A549 (cell line): ENCODE results near the gene LGALS7.

ENCODE experiments used
- JUN ChIP-seq, 2 experiments: fragments of >200 bp; sonication (Bioruptor Twin); formaldehyde crosslinking; IDR thresholded peaks; 2 replicates in 1 of 2; 3 replicates in 1 of 2; pipeline ENCODE4 v1.6.1; 2016 to 2017
- POLR2A ChIP-seq: IDR thresholded peaks from 2 replicates; pipeline ENCODE4 v1.6.1; 2012; ENCODE audit warnings: mild to moderate bottlenecking, low read length
- RAD21 ChIP-seq, 2 experiments: fragments of >200 bp in 1 of 2; sonication (Bioruptor Twin) in 1 of 2; formaldehyde crosslinking in 1 of 2; IDR thresholded peaks in 1 of 2; conservative IDR thresholded peaks in 1 of 2; 2 replicates in 1 of 2; 3 replicates in 1 of 2; pipeline ENCODE4 v1.6.1; 2012 to 2018; ENCODE audit warnings: inconsistent platforms in 1 of 2
- RFX5 ChIP-seq: fragments of 450-650 bp; IDR thresholded peaks from 2 replicates; pipeline ENCODE4 v1.7.1; 2014; ENCODE audit warnings: antibody characterized with exemption, mild to moderate bottlenecking, moderate library complexity
- TFCP2L1 ChIP-seq: fragments of 250-450 bp; sonication (Bioruptor Pico); IDR thresholded peaks from 2 replicates; pipeline ENCODE4 v1.5.0; 2021; ENCODE audit warnings: mild to moderate bottlenecking
- TP53 ChIP-seq: fragments of 250-450 bp; sonication (Bioruptor Pico); IDR thresholded peaks from 2 replicates; pipeline ENCODE4 v1.5.0; 2021; ENCODE audit warnings: mild to moderate bottlenecking, moderate library complexity
- TF ChIP-seq, protein P1 (sequence below): fragments of >200 bp; sonication (Bioruptor Twin); formaldehyde crosslinking; IDR thresholded peaks from 2 replicates; pipeline ENCODE4 v1.6.1; 2016
- TF ChIP-seq, protein P2 (sequence below): fragments of >200 bp; sonication (Bioruptor Twin); formaldehyde crosslinking; IDR thresholded peaks from 3 replicates; pipeline ENCODE4 v1.5.1; 2016
- TF ChIP-seq, protein P3 (sequence below): fragments of 200-600 bp; sonication (generic); IDR thresholded peaks from 2 replicates; pipeline ENCODE4 v1.6.1; 2016; ENCODE audit warnings: antibody characterized with exemption, mild to moderate bottlenecking, moderate library complexity

DNA sequence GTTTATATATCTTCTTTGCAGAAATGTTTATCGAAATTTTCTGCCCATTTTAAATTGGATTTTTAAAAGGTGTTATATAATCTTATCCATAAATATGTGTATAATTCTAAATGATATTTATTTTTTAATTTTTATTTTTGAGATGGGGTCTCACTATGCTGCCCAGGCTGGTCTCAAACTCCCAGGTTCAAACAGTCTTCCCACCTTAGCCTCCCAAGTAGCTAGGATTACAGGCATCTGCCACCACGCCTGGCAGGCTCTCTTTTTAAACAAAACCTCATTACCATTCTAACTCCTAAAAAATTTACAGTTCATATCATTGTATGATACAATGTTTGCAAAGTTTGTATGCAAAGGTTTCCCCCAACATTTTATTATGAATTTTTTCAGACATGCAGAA, 22.8 kb upstream of the LGALS7 start:
- TF ChIP-seq TP53 (CRISPR knock-in tag) (no peak), RAD21 (conservative IDR thresholded peaks at IDR 0.05 in 1 of 2, IDR thresholded peaks at IDR 0.05 in 1 of 2) (no peak), JUN (IDR thresholded peaks at IDR 0.05) (no peak), TFCP2L1 (CRISPR knock-in tag) (no peak), POLR2A (no peak), RFX5 (no peak)
- TF ChIP-seq, protein P1, sequence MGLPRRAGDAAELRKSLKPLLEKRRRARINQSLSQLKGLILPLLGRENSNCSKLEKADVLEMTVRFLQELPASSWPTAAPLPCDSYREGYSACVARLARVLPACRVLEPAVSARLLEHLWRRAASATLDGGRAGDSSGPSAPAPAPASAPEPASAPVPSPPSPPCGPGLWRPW, result no peak
- TF ChIP-seq, protein P2, sequence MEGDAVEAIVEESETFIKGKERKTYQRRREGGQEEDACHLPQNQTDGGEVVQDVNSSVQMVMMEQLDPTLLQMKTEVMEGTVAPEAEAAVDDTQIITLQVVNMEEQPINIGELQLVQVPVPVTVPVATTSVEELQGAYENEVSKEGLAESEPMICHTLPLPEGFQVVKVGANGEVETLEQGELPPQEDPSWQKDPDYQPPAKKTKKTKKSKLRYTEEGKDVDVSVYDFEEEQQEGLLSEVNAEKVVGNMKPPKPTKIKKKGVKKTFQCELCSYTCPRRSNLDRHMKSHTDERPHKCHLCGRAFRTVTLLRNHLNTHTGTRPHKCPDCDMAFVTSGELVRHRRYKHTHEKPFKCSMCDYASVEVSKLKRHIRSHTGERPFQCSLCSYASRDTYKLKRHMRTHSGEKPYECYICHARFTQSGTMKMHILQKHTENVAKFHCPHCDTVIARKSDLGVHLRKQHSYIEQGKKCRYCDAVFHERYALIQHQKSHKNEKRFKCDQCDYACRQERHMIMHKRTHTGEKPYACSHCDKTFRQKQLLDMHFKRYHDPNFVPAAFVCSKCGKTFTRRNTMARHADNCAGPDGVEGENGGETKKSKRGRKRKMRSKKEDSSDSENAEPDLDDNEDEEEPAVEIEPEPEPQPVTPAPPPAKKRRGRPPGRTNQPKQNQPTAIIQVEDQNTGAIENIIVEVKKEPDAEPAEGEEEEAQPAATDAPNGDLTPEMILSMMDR, result no peak
- TF ChIP-seq, protein P3, sequence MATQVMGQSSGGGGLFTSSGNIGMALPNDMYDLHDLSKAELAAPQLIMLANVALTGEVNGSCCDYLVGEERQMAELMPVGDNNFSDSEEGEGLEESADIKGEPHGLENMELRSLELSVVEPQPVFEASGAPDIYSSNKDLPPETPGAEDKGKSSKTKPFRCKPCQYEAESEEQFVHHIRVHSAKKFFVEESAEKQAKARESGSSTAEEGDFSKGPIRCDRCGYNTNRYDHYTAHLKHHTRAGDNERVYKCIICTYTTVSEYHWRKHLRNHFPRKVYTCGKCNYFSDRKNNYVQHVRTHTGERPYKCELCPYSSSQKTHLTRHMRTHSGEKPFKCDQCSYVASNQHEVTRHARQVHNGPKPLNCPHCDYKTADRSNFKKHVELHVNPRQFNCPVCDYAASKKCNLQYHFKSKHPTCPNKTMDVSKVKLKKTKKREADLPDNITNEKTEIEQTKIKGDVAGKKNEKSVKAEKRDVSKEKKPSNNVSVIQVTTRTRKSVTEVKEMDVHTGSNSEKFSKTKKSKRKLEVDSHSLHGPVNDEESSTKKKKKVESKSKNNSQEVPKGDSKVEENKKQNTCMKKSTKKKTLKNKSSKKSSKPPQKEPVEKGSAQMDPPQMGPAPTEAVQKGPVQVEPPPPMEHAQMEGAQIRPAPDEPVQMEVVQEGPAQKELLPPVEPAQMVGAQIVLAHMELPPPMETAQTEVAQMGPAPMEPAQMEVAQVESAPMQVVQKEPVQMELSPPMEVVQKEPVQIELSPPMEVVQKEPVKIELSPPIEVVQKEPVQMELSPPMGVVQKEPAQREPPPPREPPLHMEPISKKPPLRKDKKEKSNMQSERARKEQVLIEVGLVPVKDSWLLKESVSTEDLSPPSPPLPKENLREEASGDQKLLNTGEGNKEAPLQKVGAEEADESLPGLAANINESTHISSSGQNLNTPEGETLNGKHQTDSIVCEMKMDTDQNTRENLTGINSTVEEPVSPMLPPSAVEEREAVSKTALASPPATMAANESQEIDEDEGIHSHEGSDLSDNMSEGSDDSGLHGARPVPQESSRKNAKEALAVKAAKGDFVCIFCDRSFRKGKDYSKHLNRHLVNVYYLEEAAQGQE, result no peak
